Neural cell (in vitro differentiated cells): ENCODE measurements around the gene CENPA. TPM values are rescaled to one million over a fixed set of nuclear protein-coding genes. Genes with fewer than 3 reads are reported as not detected.

ENCODE experiments used
- H2AFZ ChIP-seq: fragments of 200-600, 300-800 bp; sonication (generic), shearing (Covaris generic); 2 replicates; pipeline ENCODE4 v1.6.0; 2014; ENCODE audit warnings: low read depth, mild to moderate bottlenecking, antibody characterized with exemption, low read length, moderate library complexity
- H3F3A ChIP-seq: fragments of 200-600 bp; shearing (Covaris generic); 2 replicates; pipeline ENCODE4 v1.6.1; 2016; ENCODE audit warnings: mild to moderate bottlenecking, moderate library complexity, mixed read lengths, antibody characterized with exemption, low read length; ENCODE audit not compliant: insufficient read depth, poor library complexity, severe bottlenecking
- H3K27ac ChIP-seq: fragments of 200-600, 300-800 bp; sonication (generic), shearing (Covaris generic); 2 replicates; pipeline ENCODE4 v1.5.1; 2014; ENCODE audit warnings: mild to moderate bottlenecking, low read length, moderate library complexity
- H3K27me3 ChIP-seq: fragments of 300-800, 200-600 bp; sonication (generic), shearing (Covaris generic); 2 replicates; pipeline ENCODE4 v1.6.0; 2014; ENCODE audit warnings: mild to moderate bottlenecking, low read depth, low read length, moderate library complexity; ENCODE audit not compliant: insufficient read depth
- H3K36me3 ChIP-seq: fragments of 300-800, 200-600 bp; sonication (generic), shearing (Covaris generic); 2 replicates; pipeline ENCODE4 v1.5.1; 2014; ENCODE audit warnings: mild to moderate bottlenecking, antibody characterized with exemption, low read length, moderate library complexity; ENCODE audit not compliant: insufficient read depth
- H3K4me2 ChIP-seq: fragments of 300-800, 200-600 bp; sonication (generic), shearing (Covaris generic); 2 replicates; pipeline ENCODE4 v1.6.0; 2014; ENCODE audit warnings: mild to moderate bottlenecking, low read length
- H3K4me3 ChIP-seq: fragments of 300-800, 200-600 bp; sonication (generic), shearing (Covaris generic); 2 replicates; pipeline ENCODE4 v1.5.1; 2014; ENCODE audit warnings: mild to moderate bottlenecking, low read length, moderate library complexity
- H3K79me2 ChIP-seq: fragments of 200-600 bp; shearing (Covaris generic); replicated peaks from 2 replicates; pipeline ENCODE4 v1.6.0; 2014; ENCODE audit warnings: mild to moderate bottlenecking, low read length, moderate library complexity; ENCODE audit not compliant: insufficient read depth
- H3K9ac ChIP-seq: fragments of 300-800, 200-600 bp; sonication (generic), shearing (Covaris generic); 2 replicates; pipeline ENCODE4 v1.6.1; 2016; ENCODE audit warnings: mild to moderate bottlenecking, low read length, mixed read lengths
- H3K9me2 ChIP-seq: fragments of 200-600 bp; shearing (Covaris generic); 2 replicates; pipeline ENCODE4 v1.6.1; 2016; ENCODE audit warnings: mild to moderate bottlenecking, low read length, mixed read lengths; ENCODE audit not compliant: insufficient read depth
- H3K9me3 ChIP-seq: fragments of 200-600, 300-800 bp; sonication (generic), shearing (Covaris generic); 2 replicates; pipeline ENCODE4 v1.6.1; 2016; ENCODE audit warnings: mild to moderate bottlenecking, mixed run types, low read length, moderate library complexity, mixed read lengths
- H4K20me1 ChIP-seq: fragments of 200-600 bp; shearing (Covaris generic); 2 replicates; pipeline ENCODE4 v1.6.1; 2016; ENCODE audit warnings: mild to moderate bottlenecking, mixed run types; ENCODE audit not compliant: insufficient read depth
- CTCF ChIP-seq: fragments of 450-650 bp; IDR thresholded peaks from 2 replicates; pipeline ENCODE4 v1.5.1; 2014; ENCODE audit warnings: antibody characterized with exemption, mild to moderate bottlenecking, moderate library complexity; ENCODE audit not compliant: poor library complexity, severe bottlenecking
- EP300 ChIP-seq: fragments of 450-650 bp; conservative IDR thresholded peaks from 2 replicates; pipeline ENCODE4 v1.6.1; 2014; ENCODE audit warnings: antibody characterized with exemption, mild to moderate bottlenecking, moderate library complexity; ENCODE audit not compliant: poor library complexity, severe bottlenecking
- EZH2 ChIP-seq: fragments of 200-600, 300-800 bp; shearing (Covaris generic), sonication (generic); IDR thresholded peaks from 2 replicates; pipeline ENCODE4 v1.6.1; 2014; ENCODE audit warnings: antibody characterized with exemption, low read length, borderline replicate concordance, mild to moderate bottlenecking; ENCODE audit not compliant: insufficient read depth, poor library complexity, severe bottlenecking
- MXI1 ChIP-seq: fragments of 450-650 bp; conservative IDR thresholded peaks from 2 replicates; pipeline ENCODE4 v1.6.1; 2014; ENCODE audit warnings: antibody characterized with exemption, mild to moderate bottlenecking; ENCODE audit not compliant: poor library complexity, severe bottlenecking
- POLR2AphosphoS5 ChIP-seq: IDR thresholded peaks from 2 replicates; pipeline ENCODE4 v1.6.1; 2012
- RAD21 ChIP-seq: fragments of 450-650 bp; conservative IDR thresholded peaks from 2 replicates; pipeline ENCODE4 v1.6.1; 2014; ENCODE audit warnings: antibody characterized with exemption, mild to moderate bottlenecking, moderate library complexity
- REST ChIP-seq: IDR thresholded peaks from 2 replicates; pipeline ENCODE4 v1.6.1; 2012; ENCODE audit warnings: borderline replicate concordance
- SMC3 ChIP-seq: fragments of 450-650 bp; conservative IDR thresholded peaks from 2 replicates; pipeline ENCODE4 v1.6.1; 2014; ENCODE audit warnings: antibody characterized with exemption, mild to moderate bottlenecking, moderate library complexity; ENCODE audit not compliant: poor library complexity
- TAF1 ChIP-seq: IDR thresholded peaks from 2 replicates; pipeline ENCODE4 v1.6.1; 2012; ENCODE audit warnings: low read depth
- polyA plus RNA-seq: library from polyadenylated mRNA; depleted of rRNA; stranded (reverse); fragments of >200 nt; gene quantifications from 2 replicates; pipeline ENCODE4 v1.2.3, GENCODE V29; 2014

The CENPA gene
- polyA plus RNA-seq, 1 donor from 2014 or later: 0.54 TPM

DNA sequence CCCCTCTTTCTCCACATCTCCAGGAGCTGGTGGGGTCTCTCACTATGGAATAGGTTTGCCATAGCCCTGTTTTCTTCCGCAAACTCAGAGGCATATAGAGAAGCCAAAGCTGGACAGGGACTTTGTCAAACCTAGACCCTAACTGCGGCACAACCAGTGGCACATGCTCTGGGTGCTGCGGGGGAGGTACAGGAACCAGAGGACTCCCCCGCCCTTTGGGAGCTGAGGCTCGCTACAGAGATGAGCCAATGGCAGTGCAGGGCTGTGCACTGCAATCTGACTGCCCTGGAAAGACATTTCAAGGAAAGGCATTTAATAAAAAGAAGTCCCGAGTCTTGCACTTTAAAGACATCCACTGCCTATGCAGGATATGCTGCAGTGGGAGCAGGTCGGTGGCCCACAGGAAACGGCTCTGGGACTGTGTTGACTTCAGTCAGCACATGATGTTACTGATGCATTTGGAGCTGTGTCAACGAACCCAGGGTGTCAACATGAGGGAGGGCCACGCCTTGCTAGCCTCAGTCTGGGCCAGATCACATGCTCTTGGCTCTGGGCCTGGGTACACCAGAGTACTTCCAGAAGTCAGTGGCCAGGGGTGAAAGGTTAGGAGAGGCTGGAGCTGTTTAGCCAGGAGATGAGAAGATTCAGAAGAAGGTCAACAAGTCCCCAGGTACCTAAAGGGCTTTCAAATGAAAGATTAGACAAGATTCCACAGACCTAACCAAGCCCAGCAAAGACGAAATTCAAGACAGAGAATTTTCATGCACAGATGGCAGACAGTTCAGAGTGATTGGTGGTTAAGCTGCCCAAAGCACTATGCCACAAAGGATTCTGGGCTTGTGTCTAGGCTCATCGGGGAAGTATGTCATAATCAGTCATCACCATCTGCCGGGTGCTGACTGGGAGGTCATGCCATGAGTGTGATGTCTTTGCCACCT is 13.5 kb upstream of the CENPA start:
- TF ChIP-seq MXI1 (no peak), SMC3 (no peak), POLR2AphosphoS5 (no peak), CTCF (no peak), EP300 (no peak), REST (no peak), TAF1 (no peak), RAD21 (no peak), EZH2 (no peak)
- H3K4me2 ChIP-seq: no peak overlapping the region
- H3K79me2 ChIP-seq: no peaks in the 10 kb centered on the region
- H4K20me1 ChIP-seq: no peaks in the 10 kb centered on the region
- no peaks in the 10 kb centered on the region for H3K9me2 ChIP-seq
- H3K27me3 ChIP-seq: no peaks in the 10 kb centered on the region
- H3K9ac ChIP-seq: no peak overlapping the region
- H3K4me3 ChIP-seq: no peak overlapping the region
- H2AFZ ChIP-seq: no peak overlapping the region
- H3K36me3 ChIP-seq: no peaks in the 10 kb centered on the region
- no peaks in the 10 kb centered on the region for H3F3A ChIP-seq
- no peak overlapping the region for H3K27ac ChIP-seq
- H3K9me3 ChIP-seq: no peaks in the 10 kb centered on the region

DNA sequence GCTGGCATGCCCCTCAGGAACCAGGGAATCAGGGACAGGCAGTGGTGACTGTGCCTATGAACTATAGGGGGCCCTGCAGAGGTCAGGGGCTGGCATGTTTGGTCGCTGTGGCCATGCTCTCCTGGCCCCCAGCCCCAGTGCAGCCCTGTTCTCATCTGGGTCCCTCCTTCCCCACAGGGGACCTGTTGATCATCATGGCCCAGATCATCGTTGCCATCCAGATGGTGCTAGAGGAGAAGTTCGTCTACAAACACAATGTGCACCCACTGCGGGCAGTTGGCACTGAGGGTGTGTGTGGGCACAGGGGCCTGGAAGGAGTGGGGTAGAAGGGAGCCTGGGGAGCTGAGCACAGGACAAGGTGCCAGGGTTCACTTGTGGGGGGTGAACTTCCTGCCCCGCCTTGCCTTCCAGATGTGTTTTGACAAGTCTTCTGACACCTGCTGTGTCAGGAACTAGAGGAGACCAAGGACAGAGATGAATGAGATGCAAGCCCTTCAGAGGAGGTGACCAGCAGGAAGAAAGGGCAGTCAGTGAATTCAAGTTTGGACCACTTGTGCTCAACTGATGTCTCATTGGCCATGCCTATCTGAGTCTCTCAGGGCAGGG is 9.6 kb upstream of the CENPA start:
- Histone ChIP-seq H3K9me3 (no peaks in the 10 kb centered on the region), H2AFZ (no peak overlapping the region), H3K27me3 (no peaks in the 10 kb centered on the region), H3K4me2 (no peak overlapping the region), H3K9ac (no peak overlapping the region), H3K9me2 (no peaks in the 10 kb centered on the region), H3K36me3 (no peaks in the 10 kb centered on the region), H3F3A (no peaks in the 10 kb centered on the region), H3K27ac (no peak overlapping the region), H4K20me1 (no peaks in the 10 kb centered on the region), H3K4me3 (no peak overlapping the region), H3K79me2 (no peaks in the 10 kb centered on the region)
- TF ChIP-seq TAF1: no peak
- no peak for TF ChIP-seq CTCF
- no peak for TF ChIP-seq SMC3
- TF ChIP-seq POLR2AphosphoS5: no peak
- no peak for TF ChIP-seq EZH2
- TF ChIP-seq RAD21: no peak
- TF ChIP-seq EP300: no peak
